Transverse colon (tissue), 4 donors: ENCODE measurements around the gene PRDM12.

Experiments
- CTCF ChIP-seq, 5 experiments: fragments of 200-600 bp in 3 of 5; fragments of 450-650 bp in 2 of 5; sonication (generic) in 3 of 5; IDR thresholded peaks; 1 replicate in 2 of 5; 2 replicates in 3 of 5; pipeline ENCODE4 v1.5.1; 2016 to 2017; ENCODE audit warnings: antibody characterized with exemption in 5 of 5, inconsistent platforms in 3 of 5, mild to moderate bottlenecking in 2 of 5, moderate library complexity in 1 of 5
- POLR2A ChIP-seq: fragments of 450-650 bp; IDR thresholded peaks from one replicate; pipeline ENCODE4 v1.6.1; 2016; ENCODE audit warnings: antibody characterized with exemption, mild to moderate bottlenecking, moderate library complexity
- POLR2AphosphoS5 ChIP-seq, 3 donors: sonication (generic); formaldehyde crosslinking; IDR thresholded peaks; one replicate each; pipeline ENCODE4 v1.6.1; 2016; ENCODE audit warnings: antibody characterized with exemption in 3 of 3

- TF ChIP-seq POLR2A: no peak
- TF ChIP-seq POLR2AphosphoS5 (IDR thresholded peaks at IDR 0.05): no peak
- no peak for TF ChIP-seq CTCF (IDR thresholded peaks at IDR 0.05)
Measured at GRCh38 chr9:130630071-130630450, 34.3 kb upstream of the PRDM12 start.
